Activated CD8-positive, alpha-beta memory T cell treated with anti-CD3 and anti-CD28 coated beads for 36 hours (primary cell): ENCODE measurements around the gene BRSK2. TPM values are rescaled to one million over a fixed set of nuclear protein-coding genes. Genes with fewer than 3 reads are reported as not detected.
"Not testable (repeated sequence)": the region's sequence is repeated elsewhere in the genome, so short reads cannot be mapped to it uniquely, and the experiment has no call there.

Experiments
- CTCF ChIA-PET: fragments of 350-600 bp; sonication (Branson Sonifier 250); formaldehyde crosslinking; loops from one replicate; lab custom pipeline; 2021; ENCODE audit warnings: antibody characterized with exemption; lab: Charles Lee
- POLR2A ChIA-PET: fragments of 350-600 bp; sonication (Branson Sonifier 250); formaldehyde crosslinking; loops from one replicate; lab custom pipeline; 2021; ENCODE audit warnings: antibody characterized with exemption; lab: Charles Lee
- total RNA-seq, 2 experiments: library from RNA; stranded (reverse); gene quantifications; one replicate each; pipeline ENCODE4 v1.2.3, GENCODE V29; 2021

The BRSK2 gene
- total RNA-seq, 2 experiments from 2014 or later: 0.71 to 1.3 TPM

DNA sequence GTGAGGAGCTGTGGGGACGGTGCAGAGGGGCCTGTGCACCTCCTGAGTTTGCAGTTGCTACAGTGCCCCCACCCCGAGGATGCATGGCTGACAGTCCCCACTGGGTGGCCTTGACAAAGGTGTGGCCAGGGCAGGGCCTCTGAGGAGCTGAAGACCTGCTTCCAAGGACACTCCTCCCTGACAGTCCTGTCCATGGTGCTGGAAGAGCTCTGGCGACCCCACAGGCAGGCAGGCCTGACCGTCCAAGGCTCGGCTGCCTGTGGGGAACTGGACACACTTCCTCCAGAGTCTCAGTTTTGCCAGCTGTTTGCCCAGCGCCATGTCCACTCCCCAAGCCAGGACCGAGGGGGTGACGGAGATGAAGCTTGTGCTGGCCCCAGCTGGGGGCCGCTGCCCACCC lies 32.7 kb downstream of the BRSK2 start:
- POLR2A ChIA-PET: no interaction called here
- CTCF ChIA-PET: no interaction called here

DNA sequence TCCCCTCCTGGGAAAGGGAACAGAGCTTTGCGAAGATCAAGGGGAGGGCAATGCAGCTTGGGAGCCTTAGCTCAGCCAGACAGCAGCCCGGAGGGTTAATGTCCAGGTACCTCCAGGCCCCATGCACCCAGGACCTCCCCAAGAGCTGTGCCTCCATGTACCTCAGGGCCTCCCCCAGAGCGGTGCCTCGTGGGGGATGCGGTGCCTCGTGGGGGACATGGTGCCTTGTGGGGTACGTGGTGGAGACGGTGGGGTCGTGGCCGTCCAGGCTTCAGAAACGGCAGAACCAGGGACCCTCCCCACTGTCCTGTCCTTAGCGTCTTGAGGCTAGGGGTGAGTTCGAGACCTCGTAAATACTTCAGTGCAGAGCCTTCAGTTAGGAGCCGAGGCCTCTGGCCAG lies 33.2 kb downstream of the BRSK2 start:
- ChIA-PET CTCF (no interaction called here), POLR2A (no interaction called here)

DNA sequence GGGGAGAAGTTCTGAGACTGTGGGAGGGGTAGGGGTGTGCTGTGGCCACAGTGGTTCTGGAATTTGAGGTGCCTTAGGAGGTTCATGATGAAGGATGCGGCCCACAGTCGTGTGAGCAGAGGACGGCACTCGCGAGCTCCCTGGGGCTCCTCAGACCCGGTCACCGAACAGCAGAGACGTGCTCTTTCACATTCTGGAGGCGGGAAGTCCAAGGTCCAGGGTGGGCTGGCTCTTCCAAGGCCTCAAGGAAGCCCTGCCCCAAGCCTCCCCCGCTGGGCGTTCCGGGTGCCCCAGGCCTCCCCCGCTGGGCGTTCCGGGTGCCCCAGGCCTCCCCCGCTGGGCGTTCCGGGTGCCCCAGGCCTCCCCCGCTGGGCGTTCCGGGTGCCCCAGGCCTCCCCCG lies 33.7 kb downstream of the BRSK2 start:
- CTCF ChIA-PET, POLR2A ChIA-PET: not testable (repeated sequence)

GRCh38 chr11:1425006-1425405 lies 35.3 kb downstream of the BRSK2 start:
- CTCF ChIA-PET: no interaction called here
- POLR2A ChIA-PET: no interaction called here

DNA sequence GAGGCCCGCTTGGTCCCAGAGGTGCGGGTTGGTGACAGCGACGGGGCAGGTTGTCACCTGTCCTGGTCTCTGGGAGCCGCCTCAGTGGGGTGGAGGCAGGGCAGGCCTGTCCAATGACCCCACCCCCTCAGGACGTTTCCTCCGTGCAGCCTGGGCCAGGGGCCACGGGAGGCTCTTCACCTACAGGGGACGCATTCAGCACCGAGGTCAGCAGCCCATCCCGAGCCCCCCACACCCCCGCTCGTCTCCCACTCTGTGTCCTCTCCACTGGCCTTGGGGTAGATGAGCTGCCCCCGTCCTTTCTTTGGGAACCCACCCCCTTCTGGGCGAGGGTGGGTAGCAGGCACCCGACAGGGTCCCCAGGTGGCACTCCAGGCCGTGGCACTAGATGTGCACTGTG lies 35.7 kb downstream of the BRSK2 start:
- ChIA-PET POLR2A (no interaction called here), CTCF (no interaction called here)

DNA sequence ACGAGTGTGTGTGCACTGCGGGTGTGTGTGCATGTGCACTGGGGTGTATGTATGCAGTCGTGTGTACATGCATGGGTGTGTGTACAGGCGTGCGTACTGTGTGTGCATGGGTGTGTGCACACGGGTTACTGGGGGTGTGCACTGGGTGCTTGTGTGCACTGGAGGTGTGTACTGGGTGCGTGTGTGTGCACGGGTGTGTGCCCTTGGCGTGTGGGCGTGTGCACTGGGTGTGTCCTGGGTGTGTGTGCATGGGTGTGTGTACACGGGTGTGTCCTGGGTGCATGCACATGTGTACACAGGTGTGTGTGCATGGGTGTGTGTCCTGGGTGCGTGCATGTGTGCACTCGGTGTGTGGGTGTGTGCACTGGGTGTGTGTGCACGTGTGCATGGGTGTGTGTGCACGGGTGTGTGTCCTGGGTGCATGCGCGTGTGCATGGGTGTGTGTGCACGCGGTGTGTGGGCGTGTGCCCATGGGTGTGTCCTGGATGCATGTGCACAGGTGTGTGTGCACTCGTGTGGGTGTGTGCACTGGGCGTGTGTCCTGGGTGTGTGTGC lies 39.1 kb downstream of the BRSK2 start:
- POLR2A ChIA-PET: no interaction called here

GRCh38 chr11:1433568-1433967 lies 43.8 kb downstream of the BRSK2 start:
- ChIA-PET POLR2A (no interaction called here), CTCF (no interaction called here)

More for the DNA sequence above, 39.1 kb downstream of the BRSK2 start:
- CTCF ChIA-PET: no interaction called here

DNA sequence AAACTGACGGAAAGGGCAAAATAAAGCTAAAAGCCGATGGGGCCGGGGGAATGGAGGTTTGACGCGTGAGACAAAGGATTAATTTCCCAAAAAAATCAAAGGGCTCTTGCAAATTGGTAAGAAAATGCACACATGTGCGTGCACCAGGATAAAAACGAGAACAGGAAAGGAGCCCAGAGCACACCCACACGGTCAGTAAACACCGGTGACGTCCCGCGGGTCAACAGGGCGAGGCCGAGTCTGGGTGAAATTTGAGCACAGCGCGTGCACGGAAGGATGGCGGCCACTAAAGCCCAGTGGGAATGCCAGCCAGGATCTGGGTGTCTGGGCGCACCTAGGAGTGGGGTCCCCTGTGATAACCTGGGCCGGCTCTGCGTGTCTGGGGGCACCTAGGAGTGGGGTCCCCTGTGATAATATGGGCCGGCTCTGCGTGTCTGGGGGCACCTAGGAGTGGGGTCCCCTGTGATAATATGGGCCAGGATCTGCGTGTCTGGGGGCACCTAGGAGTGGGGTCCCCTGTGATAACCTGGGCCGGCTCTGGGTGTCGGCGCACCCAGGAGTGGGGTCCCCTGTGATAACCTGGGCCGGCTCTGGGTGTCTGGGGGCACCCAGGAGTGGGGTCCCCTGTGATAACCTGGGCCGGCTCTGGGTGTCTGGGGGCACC lies 44.4 kb downstream of the BRSK2 start:
- ChIA-PET CTCF (no interaction called here), POLR2A (no interaction called here)

DNA sequence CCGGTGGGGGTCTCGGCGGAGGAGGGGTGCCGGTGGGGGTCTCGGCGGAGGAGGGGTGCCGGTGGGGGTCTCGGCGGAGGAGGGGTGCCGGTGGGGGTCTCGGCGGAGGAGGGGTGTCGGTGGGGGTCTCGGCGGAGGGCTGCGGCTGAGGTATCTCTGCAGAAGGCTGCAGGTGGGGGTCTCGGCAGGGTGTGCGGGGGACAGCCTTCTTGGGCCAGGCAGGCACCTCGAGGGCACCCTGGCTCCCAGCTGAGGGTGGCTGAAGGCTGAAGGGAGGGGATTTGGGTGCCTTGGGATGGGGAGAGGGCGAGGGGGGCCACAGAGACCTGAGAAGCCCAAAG lies 45.7 kb downstream of the BRSK2 start:
- CTCF ChIA-PET: interaction anchor here (1.4 kb wide), 1 partner anchor 72 kb away, joined by 3 read pairs; no protein-coding TSS in a partner anchor
- POLR2A ChIA-PET: not testable (repeated sequence)

DNA sequence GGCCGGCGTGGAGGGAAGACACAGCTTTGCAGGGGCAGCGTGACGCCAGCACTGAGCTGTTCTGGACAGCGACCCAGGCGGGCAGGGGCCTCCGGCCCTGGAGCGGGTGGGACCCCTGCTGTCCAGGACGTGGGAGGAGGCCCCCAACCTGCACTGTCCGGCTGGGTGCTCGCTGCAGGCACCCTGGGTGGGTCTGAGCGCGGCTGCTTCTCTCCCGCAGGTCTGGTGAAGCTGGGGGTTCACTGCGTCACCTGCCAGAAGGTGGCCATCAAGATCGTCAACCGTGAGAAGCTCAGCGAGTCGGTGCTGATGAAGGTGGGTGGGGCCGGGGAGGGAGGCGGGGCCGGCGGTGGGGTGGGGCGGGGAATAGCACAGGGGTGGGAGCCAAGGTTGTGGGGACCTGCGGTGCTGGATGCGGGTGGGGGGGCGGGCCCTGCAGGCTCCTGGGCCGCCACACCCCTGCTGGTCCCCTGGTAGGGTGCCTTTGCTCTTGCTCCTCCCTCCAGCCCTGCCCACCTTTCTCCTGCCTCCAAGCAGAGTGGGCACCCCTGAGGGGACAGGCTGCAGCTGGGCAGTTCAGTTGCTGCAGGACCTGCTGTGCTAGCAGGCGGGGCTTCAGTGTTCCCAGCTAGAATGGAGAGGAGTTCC lies 46.2 kb downstream of the BRSK2 start:
- ChIA-PET POLR2A (no interaction called here), CTCF (interaction anchor here (1.4 kb wide), 1 partner anchor 71 kb away, joined by 3 read pairs; no protein-coding TSS in a partner anchor)

- ChIA-PET CTCF (interaction anchor here (1.4 kb wide), 1 partner anchor 71 kb away, joined by 3 read pairs; no protein-coding TSS in a partner anchor), POLR2A (no interaction called here)
Observed at GRCh38 chr11:1436468-1437039, 46.8 kb downstream of the BRSK2 start.

GRCh38 chr11:1437500-1437899 lies 47.8 kb downstream of the BRSK2 start:
- CTCF ChIA-PET: no interaction called here
- POLR2A ChIA-PET: no interaction called here

DNA sequence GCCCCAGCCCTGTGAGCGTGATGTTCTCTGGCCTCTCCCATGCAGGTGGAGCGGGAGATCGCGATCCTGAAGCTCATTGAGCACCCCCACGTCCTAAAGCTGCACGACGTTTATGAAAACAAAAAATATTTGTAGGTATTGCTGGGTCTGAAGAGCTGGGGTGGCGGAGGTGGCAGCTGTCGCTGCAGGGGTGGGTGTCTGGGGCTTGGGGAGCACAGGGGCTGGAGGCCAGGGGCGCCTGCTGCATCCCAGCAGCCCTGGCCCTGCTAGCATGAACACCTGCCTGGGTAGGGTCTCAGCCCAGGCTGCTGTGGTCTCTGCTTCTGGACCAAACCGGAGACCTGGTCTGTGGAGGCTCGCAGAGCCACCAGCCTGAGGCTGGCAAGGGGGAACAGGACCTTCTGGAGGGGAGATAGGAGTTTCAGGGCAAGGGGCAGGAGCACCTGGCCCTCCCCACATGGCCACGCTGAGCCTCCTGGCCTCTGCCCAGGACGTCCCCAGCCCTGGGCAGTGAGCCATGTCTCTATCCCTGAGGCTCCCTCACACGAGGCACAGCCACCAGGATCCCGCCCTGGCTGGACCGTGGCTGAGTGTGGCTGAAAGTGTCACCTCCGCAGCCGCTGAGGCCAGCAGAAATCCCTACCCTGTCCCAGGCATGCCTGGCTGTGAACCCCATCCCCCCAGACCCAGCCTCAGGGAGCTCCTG lies 48.7 kb downstream of the BRSK2 start:
- POLR2A ChIA-PET: no interaction called here
- CTCF ChIA-PET: interaction anchor here (0.6 kb wide), 1 partner anchor 135 kb away, joined by 3 read pairs; no protein-coding TSS in a partner anchor

GRCh38 chr11:1438967-1439330 lies 49.2 kb downstream of the BRSK2 start:
- POLR2A ChIA-PET: no interaction called here

GRCh38 chr11:1439341-1439740 lies 49.6 kb downstream of the BRSK2 start:
- POLR2A ChIA-PET: no interaction called here
- CTCF ChIA-PET: interaction anchor here (0.6 kb wide), 1 partner anchor 134 kb away, joined by 3 read pairs; no protein-coding TSS in a partner anchor

More at GRCh38 chr11:1438967-1439330, 49.2 kb downstream of the BRSK2 start:
- CTCF ChIA-PET: interaction anchor here (0.6 kb wide), 1 partner anchor 135 kb away, joined by 3 read pairs; no protein-coding TSS in a partner anchor

DNA sequence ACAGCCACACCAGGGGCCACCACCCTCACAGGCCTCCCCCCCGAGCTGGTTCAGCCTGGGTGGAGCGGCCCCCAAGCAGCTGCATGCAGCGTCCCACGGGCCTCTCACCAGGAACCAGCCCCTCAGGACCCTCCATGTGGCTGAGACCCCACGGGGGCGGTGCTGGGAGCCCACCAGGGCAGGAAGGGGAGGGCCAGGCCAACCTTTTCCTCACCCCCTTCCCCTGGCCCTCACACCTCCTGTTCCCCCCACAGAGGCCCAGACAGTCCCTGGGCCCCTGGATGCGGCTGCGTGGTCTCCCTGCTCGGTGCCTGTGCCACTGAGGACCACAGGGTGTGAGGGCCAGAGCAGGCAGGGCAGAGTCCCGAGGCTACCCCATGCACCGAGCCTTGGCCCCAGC lies 50.3 kb downstream of the BRSK2 start:
- CTCF ChIA-PET: no interaction called here
- POLR2A ChIA-PET: no interaction called here

GRCh38 chr11:1440496-1440895 lies 50.8 kb downstream of the BRSK2 start:
- CTCF ChIA-PET: no interaction called here
- POLR2A ChIA-PET: no interaction called here

DNA sequence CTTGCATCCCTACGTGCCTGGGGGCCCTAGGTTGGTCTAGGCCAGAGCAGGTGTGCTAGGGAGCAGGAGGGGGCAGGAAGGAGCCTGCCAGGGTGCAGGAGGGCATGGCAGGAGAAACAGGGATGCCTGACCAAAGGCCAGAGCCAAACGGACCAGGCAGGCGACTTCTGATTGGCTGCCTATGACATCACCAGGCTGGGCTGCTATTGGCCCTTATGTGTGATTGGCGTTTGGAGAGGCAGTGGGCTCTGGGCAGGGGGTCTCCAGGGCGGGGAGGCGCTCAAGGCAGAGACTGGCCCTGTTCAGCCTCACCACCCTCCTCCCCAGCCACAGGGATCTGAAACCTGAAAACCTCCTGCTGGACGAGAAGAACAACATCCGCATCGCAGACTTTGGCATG lies 52.4 kb downstream of the BRSK2 start:
- ChIA-PET CTCF (no interaction called here), POLR2A (no interaction called here)

GRCh38 chr11:1442807-1443366 lies 53.2 kb downstream of the BRSK2 start:
- CTCF ChIA-PET: no interaction called here
- POLR2A ChIA-PET: no interaction called here

DNA sequence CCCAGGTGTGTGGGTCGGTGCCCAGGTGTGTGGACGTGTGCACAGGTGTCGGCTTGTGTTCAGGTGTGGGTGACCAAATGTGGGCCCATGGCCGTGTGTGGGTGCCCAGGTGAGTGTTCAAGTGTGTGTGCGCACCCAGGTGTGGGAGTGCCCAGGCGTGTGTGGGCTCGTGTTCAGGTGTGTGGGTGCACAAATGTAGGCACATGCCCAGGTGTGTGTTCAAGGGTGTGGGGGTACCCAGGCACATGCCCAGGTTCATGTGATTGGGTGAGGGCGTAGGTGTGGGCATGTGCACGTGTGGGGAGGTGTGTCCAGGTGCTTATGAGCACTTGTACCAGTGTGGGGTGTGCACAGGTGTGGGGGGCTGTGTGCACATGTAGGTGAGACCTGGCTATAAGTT lies 54.0 kb downstream of the BRSK2 start:
- ChIA-PET POLR2A (no interaction called here), CTCF (no interaction called here)
